ENCODE results near the gene ENGASE. TPM values are rescaled to one million over a fixed set of nuclear protein-coding genes. Genes with fewer than 3 reads are reported as not detected.

ENGASE gene
- total and polyA plus RNA-seq, 2 of the 4 experiments (the other 2 are of a cell fraction), result 3.9 to 12.1 TPM

DNA sequence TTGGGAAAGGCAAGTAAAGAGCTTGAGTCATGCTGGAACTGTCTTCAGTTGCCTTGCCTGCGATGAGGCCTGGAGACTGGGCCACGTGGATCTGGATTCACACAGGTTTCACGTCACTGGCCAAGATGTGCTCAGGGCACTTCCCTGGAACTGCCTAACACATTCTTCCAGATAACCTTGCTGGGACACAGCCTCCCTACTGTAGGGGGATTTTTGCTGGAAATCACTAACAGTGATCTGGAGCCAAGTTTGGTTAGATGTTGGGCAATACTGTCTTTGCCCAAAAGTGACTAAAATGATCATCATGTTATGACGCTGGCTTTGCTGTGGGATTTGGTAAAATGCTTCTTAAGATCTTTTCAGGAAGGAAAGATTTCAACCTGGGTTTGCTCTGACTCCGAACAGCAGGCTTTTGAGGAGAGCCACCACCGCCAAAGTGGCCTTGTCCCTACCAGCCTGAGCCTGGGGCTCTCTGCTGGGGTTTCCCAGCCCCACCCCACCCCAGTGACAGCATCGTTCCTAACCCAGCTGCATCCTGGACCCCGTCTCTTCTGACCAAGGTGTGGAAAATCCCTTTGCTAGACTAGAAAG, 36.0 kb upstream of the ENGASE start:
- BruUV-seq (replicated peaks), result no TSS peak
- Histone ChIP-seq H4K91ac (ENCODE audit: insufficient read depth, low read depth, low read length) (peak overlapping the region; percentile 94), H4K8ac (ENCODE audit: low read depth in 2 of 2, low read length in 2 of 2) (peak overlapping the region; percentile 59 to 85; a peak in 3 of 4 replicates), H2AFZ (replicated peaks; ENCODE audit: low read length, poor library complexity) (peak overlapping the region; percentile 4), H3K9ac (ENCODE audit: low read depth, low read length) (no peak overlapping the region), H3K27me3 (ENCODE audit: control insufficient read depth, insufficient read depth, low read length) (no peaks in the 10 kb centered on the region), H3K9me3 (ENCODE audit: control insufficient read depth, insufficient read depth, low read length) (no peaks in the 10 kb centered on the region), H4K20me1 (ENCODE audit: insufficient read depth, low read length) (no peaks in the 10 kb centered on the region; the same call in 1 of the 2 replicates), H2AK5ac (ENCODE audit: low read depth, low read length) (peak overlapping the region; percentile 98), H3K4me1 (ENCODE audit: control insufficient read depth, insufficient read depth, low read length) (peaks cover 24% of the 10 kb centered on the region), H3K27ac (ENCODE audit: insufficient read depth, low read length) (peak overlapping the region; percentile 77), H3K9me1 (ENCODE audit: insufficient read depth, low read length) (peaks cover 25% of the 10 kb centered on the region), H3K4me2 (ENCODE audit: low read depth, low read length) (no peak overlapping the region), H3K56ac (ENCODE audit: extremely low read depth, insufficient read depth, low read length) (no peak overlapping the region), H2BK5ac (ENCODE audit: low read depth, low read length, poor library complexity, severe bottlenecking) (peak overlapping the region; percentile 97), H3K79me1 (ENCODE audit: low read depth in 1 of 2, low read length in 2 of 2) (0 out of 4 replicates have a peak, but pooled peaks cover 0 to 10% of the 10 kb centered on the region in 2 experiments), H3K36me3 (ENCODE audit: control insufficient read depth, insufficient read depth, low read length) (no peaks in the 10 kb centered on the region), H2BK15ac (ENCODE audit: low read depth, low read length) (peak overlapping the region; percentile 94; the same call in 2 of the 3 replicates), H2BK120ac (ENCODE audit: low read depth, low read length) (peak overlapping the region; percentile 97), H2BK20ac (ENCODE audit: low read depth, low read length) (peak overlapping the region; percentile 96), H2AK9ac (replicated peaks; ENCODE audit: low read depth, low read length, poor library complexity) (peak overlapping the region; percentile 73), H3K4ac (ENCODE audit: low read depth, low read length) (peak overlapping the region; percentile 97), H3K23ac (ENCODE audit: low read depth, low read length) (peak overlapping the region; percentile 77; the same call in 1 of the 2 replicates), H3K18ac (ENCODE audit: low read depth, low read length) (peak overlapping the region; percentile 88), H3K14ac (replicated peaks; ENCODE audit: low read depth, low read length) (peak overlapping the region; percentile 82), H4K5ac (ENCODE audit: low read depth, low read length) (peak overlapping the region; percentile 76), H3K4me3 (ENCODE audit: insufficient read depth, low read depth, low read length) (no peak overlapping the region)
- intact Hi-C loops (cut with micrococcal nuclease) (no loop called here), in situ Hi-C loops (cut with MboI; ENCODE audit: low sequenced_read_pairs) (no loop called here), dilution Hi-C loops (cut with HindIII; ENCODE audit: low sequenced_read_pairs, unreplicated experiment) (no loop called here)
- POLR2A ChIA-PET (ENCODE audit: unreplicated experiment), result interaction anchor here (0.6 kb wide), 1 partner anchor 12 kb away, joined by 3 read pairs; no protein-coding TSS in a partner anchor
- CTCF ChIA-PET, result no interaction called here
- DNase-seq, result peak; percentile 96
- TF ChIP-seq BHLHE40 (IDR thresholded peaks at IDR 0.05; ENCODE audit: low read depth, low read length) (0 out of 2 replicates have a peak, but pooled peaks have one; percentile 9), FOS (IDR thresholded peaks at IDR 0.05; ENCODE audit: low read depth, low read length) (peak; percentile 44; the same call in 1 of the 2 replicates), CEBPB (IDR thresholded peaks at IDR 0.05; ENCODE audit: low read depth, low read length) (peak; percentile 99), MXI1 (IDR thresholded peaks at IDR 0.05; ENCODE audit: borderline replicate concordance, low read depth, low read length) (0 out of 2 replicates have a peak, but pooled peaks have one; percentile 37)
- TF ChIP-seq, protein P1, sequence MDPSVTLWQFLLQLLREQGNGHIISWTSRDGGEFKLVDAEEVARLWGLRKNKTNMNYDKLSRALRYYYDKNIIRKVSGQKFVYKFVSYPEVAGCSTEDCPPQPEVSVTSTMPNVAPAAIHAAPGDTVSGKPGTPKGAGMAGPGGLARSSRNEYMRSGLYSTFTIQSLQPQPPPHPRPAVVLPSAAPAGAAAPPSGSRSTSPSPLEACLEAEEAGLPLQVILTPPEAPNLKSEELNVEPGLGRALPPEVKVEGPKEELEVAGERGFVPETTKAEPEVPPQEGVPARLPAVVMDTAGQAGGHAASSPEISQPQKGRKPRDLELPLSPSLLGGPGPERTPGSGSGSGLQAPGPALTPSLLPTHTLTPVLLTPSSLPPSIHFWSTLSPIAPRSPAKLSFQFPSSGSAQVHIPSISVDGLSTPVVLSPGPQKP (IDR thresholded peaks at IDR 0.05; ENCODE audit: borderline replicate concordance, low read depth, low read length), result no peak
- WGBS, 2 experiments (ENCODE audit: extremely low coverage in 2 of 2, insufficient read length in 1 of 2), result no CpG with 5 or more reads among the region's 8 CpGs
- peak; percentile 60 for ATAC-seq (ENCODE audit: low read depth)
